ENCODE results near the gene MATCAP1. TPM values are rescaled to one million over a fixed set of nuclear protein-coding genes. Genes with fewer than 3 reads are reported as not detected.
A peak's percentile ranks its signal among the peaks of the same experiment; 100 is the strongest.

MATCAP1 gene
- total RNA-seq, 1 experiment from 2014 or later = 40.8 TPM

DNA sequence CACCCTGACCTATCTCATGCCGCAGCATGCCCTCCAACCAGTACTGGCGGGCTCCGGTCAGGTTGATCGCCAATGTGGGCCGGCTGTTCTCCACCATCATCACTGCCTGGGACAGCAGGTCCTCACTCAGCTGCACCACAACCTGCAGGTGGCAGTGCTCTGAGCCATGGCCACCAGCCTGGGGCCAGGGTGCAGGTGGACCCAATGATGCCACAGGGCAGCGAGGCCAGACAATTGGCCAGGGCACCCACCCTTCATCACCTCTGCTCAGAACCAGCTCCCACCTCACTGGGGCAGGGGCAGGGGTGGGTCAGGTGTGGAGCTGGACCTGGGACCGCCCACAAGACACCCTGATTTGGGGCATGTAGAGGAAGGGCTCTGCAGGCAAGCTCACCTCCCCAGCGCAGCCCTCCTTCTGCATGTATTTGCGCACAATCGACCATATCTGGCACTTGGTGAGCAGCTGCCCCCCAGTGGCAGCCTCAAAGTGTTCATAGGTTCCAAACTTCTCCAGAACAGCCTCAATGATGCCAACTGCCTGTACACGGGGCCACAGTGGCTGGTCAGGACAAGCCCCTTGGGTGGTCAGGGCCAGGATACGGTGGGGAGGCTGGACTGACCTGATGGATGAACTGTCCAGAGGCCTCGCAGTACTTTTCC is 4.2 kb downstream of the MATCAP1 start:
- CTCF ChIA-PET = interaction anchor here (1.0 to 1.4 kb wide), 3 partner anchors 9 to 162 kb away, joined by 3 to 5 read pairs (median 5); partner anchors contain the start of gene NOL3
- TF ChIP-seq NFYB (CRISPR knock-in tag; conservative IDR thresholded peaks at IDR 0.05; ENCODE audit: low read depth) (no peak), RELA (CRISPR knock-in tag; IDR thresholded peaks at IDR 0.05; ENCODE audit: borderline replicate concordance) (no peak), ZNF396 (CRISPR knock-in tag; IDR thresholded peaks at IDR 0.05; ENCODE audit: borderline replicate concordance) (no peak), PREB (CRISPR knock-in tag; IDR thresholded peaks at IDR 0.05; ENCODE audit: borderline replicate concordance) (no peak), ZNF232 (CRISPR knock-in tag; IDR thresholded peaks at IDR 0.05) (no peak), ATF1 (CRISPR knock-in tag; IDR thresholded peaks at IDR 0.05) (no peak), ERG (CRISPR knock-in tag; IDR thresholded peaks at IDR 0.05) (no peak)
- TF ChIP-seq, protein P1, sequence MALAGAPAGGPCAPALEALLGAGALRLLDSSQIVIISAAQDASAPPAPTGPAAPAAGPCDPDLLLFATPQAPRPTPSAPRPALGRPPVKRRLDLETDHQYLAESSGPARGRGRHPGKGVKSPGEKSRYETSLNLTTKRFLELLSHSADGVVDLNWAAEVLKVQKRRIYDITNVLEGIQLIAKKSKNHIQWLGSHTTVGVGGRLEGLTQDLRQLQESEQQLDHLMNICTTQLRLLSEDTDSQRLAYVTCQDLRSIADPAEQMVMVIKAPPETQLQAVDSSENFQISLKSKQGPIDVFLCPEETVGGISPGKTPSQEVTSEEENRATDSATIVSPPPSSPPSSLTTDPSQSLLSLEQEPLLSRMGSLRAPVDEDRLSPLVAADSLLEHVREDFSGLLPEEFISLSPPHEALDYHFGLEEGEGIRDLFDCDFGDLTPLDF (CRISPR knock-in tag; IDR thresholded peaks at IDR 0.05) = no peak
- no peaks in the 10 kb centered on the region for H3K9me3 Mint-ChIP-seq
- no peak overlapping the region for H3K27ac Mint-ChIP-seq
- POLR2A ChIA-PET = no interaction called here
- ATAC-seq (no peak), DNase-seq (ENCODE audit: low spot score) (peak; percentile 33)
- peak overlapping the region; percentile 22; the same call in 1 of the 2 replicates for H3K4me3 Mint-ChIP-seq
- H3K4me1 Mint-ChIP-seq = peaks cover 12% of the 10 kb centered on the region
- H3K36me3 Mint-ChIP-seq = peaks cover 3% of the 10 kb centered on the region; the same call in 1 of the 2 replicates
- H3K27me3 Mint-ChIP-seq (ENCODE audit: low read depth) = peaks cover 43% of the 10 kb centered on the region

DNA sequence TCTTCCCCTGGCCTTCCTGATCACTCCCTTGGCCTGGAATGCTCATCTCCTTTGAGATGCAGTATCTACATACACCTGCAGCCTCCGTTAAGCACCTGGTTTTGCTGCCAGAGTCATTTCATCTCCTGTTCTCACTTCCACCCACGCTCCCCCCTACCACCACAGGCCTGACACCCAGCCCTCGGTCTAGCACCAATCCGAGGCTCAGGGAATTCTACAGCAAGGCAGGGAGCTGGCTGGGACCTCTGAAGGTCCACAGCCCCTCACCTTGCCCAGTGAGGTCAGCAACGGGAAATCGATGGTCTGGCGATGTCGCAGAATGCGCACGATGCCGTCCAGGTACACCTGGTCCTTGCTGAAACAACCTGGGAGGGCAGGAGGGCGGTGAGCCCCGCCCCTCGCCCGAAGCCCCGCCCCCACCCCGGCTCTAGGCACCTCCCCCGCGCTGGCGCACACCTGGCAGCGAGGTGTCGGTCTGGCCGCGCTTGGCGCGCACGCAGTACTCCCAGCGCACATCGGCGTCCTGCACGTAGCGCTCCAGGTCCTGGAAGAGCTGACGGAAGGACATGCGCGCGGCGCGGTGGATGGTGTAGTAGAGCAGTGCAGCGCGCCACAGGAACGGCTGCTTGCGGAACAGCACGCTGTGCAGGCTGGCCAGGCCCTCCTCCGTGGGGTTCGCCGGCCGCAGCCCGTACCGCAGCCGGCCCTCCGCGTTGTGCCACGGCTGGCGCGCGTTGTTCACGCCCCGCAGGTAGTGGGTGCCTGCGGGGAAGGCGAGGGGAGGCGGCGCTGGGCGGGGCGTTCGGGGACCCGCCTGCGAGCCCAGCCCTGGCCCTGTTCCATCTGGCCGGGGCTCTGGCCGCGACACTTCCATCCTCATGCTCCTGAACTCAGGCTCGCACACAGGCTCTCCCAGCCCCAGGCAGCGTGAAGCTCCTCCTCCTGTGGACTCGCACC is 5.7 kb downstream of the MATCAP1 start:
- H3K4me1 Mint-ChIP-seq = peaks cover 22% of the 10 kb centered on the region
- H3K4me3 Mint-ChIP-seq = peak overlapping the region; percentile 65
- peak overlapping the region; percentile 63; the same call in 1 of the 2 replicates for H3K27ac Mint-ChIP-seq
- H3K9me3 Mint-ChIP-seq = no peaks in the 10 kb centered on the region
- peaks cover 3% of the 10 kb centered on the region; the same call in 1 of the 2 replicates for H3K36me3 Mint-ChIP-seq
- peak; percentile 85 for ATAC-seq
- CTCF ChIA-PET = interaction anchor here (0.6 to 5.9 kb wide), 10 partner anchors 7 to 224 kb away, joined by 3 to 37 read pairs (median 6); partner anchors contain the start of genes B3GNT9, CES3 and NOL3
- POLR2A ChIA-PET = interaction anchor here (0.6 to 1.4 kb wide), 4 partner anchors 9 to 166 kb away, joined by 3 to 5 read pairs (median 3); partner anchors contain the start of genes FBXL8 and TRADD
- DNase-seq (ENCODE audit: low spot score) = peak; percentile 93
- H3K27me3 Mint-ChIP-seq (ENCODE audit: low read depth) = peaks cover 54% of the 10 kb centered on the region
- TF ChIP-seq ZNF671 (CRISPR knock-in tag; IDR thresholded peaks at IDR 0.05) = no peak
- TF ChIP-seq, protein P2, sequence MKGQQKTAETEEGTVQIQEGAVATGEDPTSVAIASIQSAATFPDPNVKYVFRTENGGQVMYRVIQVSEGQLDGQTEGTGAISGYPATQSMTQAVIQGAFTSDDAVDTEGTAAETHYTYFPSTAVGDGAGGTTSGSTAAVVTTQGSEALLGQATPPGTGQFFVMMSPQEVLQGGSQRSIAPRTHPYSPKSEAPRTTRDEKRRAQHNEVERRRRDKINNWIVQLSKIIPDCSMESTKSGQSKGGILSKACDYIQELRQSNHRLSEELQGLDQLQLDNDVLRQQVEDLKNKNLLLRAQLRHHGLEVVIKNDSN (CRISPR knock-in tag; IDR thresholded peaks at IDR 0.05) = no peak
- peak; percentile 71; the same call in 1 of the 2 replicates for TF ChIP-seq FOXP1 (CRISPR knock-in tag; IDR thresholded peaks at IDR 0.05; ENCODE audit: borderline replicate concordance)
- TF ChIP-seq NFATC4 (CRISPR knock-in tag; IDR thresholded peaks at IDR 0.05) = no peak
- TF ChIP-seq TP53 (CRISPR knock-in tag; IDR thresholded peaks at IDR 0.05) = peak; percentile 85
- TF ChIP-seq ZBTB43 (CRISPR knock-in tag; IDR thresholded peaks at IDR 0.05) = peak; percentile 50; the same call in 1 of the 2 replicates
- peak; percentile 70 for TF ChIP-seq FOXK1 (CRISPR knock-in tag; IDR thresholded peaks at IDR 0.05)
- TF ChIP-seq SMAD4 (CRISPR knock-in tag; IDR thresholded peaks at IDR 0.05) = no peak
- 0 out of 2 replicates have a peak, but pooled peaks have one; percentile 19 for TF ChIP-seq USF2 (CRISPR knock-in tag; IDR thresholded peaks at IDR 0.05)
- TF ChIP-seq CREB1 (CRISPR knock-in tag; IDR thresholded peaks at IDR 0.05) = 0 out of 2 replicates have a peak, but pooled peaks have one; percentile 25
- TF ChIP-seq, protein P3, sequence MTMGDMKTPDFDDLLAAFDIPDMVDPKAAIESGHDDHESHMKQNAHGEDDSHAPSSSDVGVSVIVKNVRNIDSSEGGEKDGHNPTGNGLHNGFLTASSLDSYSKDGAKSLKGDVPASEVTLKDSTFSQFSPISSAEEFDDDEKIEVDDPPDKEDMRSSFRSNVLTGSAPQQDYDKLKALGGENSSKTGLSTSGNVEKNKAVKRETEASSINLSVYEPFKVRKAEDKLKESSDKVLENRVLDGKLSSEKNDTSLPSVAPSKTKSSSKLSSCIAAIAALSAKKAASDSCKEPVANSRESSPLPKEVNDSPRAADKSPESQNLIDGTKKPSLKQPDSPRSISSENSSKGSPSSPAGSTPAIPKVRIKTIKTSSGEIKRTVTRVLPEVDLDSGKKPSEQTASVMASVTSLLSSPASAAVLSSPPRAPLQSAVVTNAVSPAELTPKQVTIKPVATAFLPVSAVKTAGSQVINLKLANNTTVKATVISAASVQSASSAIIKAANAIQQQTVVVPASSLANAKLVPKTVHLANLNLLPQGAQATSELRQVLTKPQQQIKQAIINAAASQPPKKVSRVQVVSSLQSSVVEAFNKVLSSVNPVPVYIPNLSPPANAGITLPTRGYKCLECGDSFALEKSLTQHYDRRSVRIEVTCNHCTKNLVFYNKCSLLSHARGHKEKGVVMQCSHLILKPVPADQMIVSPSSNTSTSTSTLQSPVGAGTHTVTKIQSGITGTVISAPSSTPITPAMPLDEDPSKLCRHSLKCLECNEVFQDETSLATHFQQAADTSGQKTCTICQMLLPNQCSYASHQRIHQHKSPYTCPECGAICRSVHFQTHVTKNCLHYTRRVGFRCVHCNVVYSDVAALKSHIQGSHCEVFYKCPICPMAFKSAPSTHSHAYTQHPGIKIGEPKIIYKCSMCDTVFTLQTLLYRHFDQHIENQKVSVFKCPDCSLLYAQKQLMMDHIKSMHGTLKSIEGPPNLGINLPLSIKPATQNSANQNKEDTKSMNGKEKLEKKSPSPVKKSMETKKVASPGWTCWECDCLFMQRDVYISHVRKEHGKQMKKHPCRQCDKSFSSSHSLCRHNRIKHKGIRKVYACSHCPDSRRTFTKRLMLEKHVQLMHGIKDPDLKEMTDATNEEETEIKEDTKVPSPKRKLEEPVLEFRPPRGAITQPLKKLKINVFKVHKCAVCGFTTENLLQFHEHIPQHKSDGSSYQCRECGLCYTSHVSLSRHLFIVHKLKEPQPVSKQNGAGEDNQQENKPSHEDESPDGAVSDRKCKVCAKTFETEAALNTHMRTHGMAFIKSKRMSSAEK (CRISPR knock-in tag; IDR thresholded peaks at IDR 0.05; ENCODE audit: borderline replicate concordance) = no peak
- TF ChIP-seq, protein P4, sequence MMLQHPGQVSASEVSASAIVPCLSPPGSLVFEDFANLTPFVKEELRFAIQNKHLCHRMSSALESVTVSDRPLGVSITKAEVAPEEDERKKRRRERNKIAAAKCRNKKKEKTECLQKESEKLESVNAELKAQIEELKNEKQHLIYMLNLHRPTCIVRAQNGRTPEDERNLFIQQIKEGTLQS (CRISPR knock-in tag; conservative IDR thresholded peaks at IDR 0.05) = no peak

Data from WTC11 (cell line).